ENCODE measurements around the gene CLSTN2.

CLSTN2 gene

DNA sequence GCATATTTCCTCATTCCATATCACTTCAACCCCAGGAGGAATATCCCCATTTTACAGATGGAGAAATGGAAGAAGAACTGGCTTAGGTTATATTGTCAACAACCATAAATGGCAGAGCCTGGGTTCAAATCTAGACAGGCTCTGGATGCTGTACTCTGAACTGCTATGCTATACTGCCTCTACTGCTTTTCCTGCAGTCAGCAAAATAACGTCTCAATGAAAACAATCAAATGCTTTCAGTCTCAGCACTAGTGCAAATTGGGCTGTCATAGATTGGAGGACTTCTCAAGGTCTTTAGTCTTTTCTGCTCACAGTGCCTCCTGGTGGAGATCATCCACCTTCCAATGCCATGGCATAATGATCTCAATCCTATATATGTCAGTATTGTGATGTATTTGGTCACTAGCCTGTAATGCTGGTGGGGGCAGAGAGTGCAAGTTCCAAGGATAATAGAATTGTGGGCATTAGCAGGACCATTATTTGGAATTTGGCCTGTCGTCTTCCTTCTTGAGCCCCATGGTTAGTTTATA is 285.0 kb downstream of the CLSTN2 start:
- no peaks in the 10 kb centered on the region for H3K36me3 ChIP-seq (ENCODE audit: control insufficient read depth, low read length)
- no peak for TF ChIP-seq EZH2phosphoT487 (IDR thresholded peaks at IDR 0.05; ENCODE audit: borderline replicate concordance, low read length)
- TF ChIP-seq, protein P1, sequence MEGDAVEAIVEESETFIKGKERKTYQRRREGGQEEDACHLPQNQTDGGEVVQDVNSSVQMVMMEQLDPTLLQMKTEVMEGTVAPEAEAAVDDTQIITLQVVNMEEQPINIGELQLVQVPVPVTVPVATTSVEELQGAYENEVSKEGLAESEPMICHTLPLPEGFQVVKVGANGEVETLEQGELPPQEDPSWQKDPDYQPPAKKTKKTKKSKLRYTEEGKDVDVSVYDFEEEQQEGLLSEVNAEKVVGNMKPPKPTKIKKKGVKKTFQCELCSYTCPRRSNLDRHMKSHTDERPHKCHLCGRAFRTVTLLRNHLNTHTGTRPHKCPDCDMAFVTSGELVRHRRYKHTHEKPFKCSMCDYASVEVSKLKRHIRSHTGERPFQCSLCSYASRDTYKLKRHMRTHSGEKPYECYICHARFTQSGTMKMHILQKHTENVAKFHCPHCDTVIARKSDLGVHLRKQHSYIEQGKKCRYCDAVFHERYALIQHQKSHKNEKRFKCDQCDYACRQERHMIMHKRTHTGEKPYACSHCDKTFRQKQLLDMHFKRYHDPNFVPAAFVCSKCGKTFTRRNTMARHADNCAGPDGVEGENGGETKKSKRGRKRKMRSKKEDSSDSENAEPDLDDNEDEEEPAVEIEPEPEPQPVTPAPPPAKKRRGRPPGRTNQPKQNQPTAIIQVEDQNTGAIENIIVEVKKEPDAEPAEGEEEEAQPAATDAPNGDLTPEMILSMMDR (IDR thresholded peaks at IDR 0.05; ENCODE audit: low read depth, low read length, poor library complexity, severe bottlenecking), result no peak
- H3F3A ChIP-seq (ENCODE audit: control insufficient read depth, insufficient read depth), result no peaks in the 10 kb centered on the region
- no peak overlapping the region for H3K27ac ChIP-seq (ENCODE audit: low read depth, low read length)
- H3K27me3 ChIP-seq (ENCODE audit: control insufficient read depth, low read length), result no peaks in the 10 kb centered on the region
- H3K9me3 ChIP-seq (ENCODE audit: control insufficient read depth, insufficient read depth, low read length), result no peaks in the 10 kb centered on the region
- no peaks in the 10 kb centered on the region for H3K4me1 ChIP-seq (ENCODE audit: control insufficient read depth, low read length)
- no peaks in the 10 kb centered on the region for H4K20me1 ChIP-seq (ENCODE audit: control insufficient read depth, insufficient read depth, low read depth, low read length)
- no peaks in the 10 kb centered on the region for H3K9me2 ChIP-seq (replicated peaks; ENCODE audit: control insufficient read depth, low read length)
- no peak overlapping the region for H3K4me2 ChIP-seq (ENCODE audit: low read length)
- H3K79me2 ChIP-seq (ENCODE audit: control insufficient read depth, low read length), result no peaks in the 10 kb centered on the region
- no peak overlapping the region for H3K4me3 ChIP-seq (ENCODE audit: low read length)

DNA sequence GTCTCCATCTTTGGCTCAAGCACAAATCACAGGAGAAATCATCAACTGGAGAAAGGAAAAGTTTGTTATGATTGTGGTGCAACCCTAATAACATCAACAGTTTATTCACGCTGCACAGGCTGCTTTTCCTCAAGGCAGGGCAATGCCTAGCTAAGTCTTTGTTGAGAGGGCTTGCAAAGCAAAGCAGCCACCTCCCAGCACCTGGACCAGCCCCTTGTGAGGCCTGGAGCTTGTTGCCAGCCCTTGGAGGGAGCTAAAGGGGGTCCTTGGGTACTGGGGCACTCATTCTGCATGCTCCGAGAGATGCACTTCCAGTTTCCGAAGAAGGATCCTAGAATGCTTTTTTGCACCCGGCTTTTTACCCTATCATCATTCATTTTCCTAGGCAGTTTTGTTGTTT is 288.2 kb downstream of the CLSTN2 start:
- H3K4me2 ChIP-seq (ENCODE audit: low read length), result no peak overlapping the region
- no peaks in the 10 kb centered on the region for H3K9me3 ChIP-seq (ENCODE audit: control insufficient read depth, insufficient read depth, low read length)
- no peak overlapping the region for H3K4me3 ChIP-seq (ENCODE audit: low read length)
- no peaks in the 10 kb centered on the region for H3F3A ChIP-seq (ENCODE audit: control insufficient read depth, insufficient read depth)
- no peaks in the 10 kb centered on the region for H3K4me1 ChIP-seq (ENCODE audit: control insufficient read depth, low read length)
- H3K27ac ChIP-seq (ENCODE audit: low read depth, low read length), result no peak overlapping the region
- H3K79me2 ChIP-seq (ENCODE audit: control insufficient read depth, low read length), result no peaks in the 10 kb centered on the region
- H4K20me1 ChIP-seq (ENCODE audit: control insufficient read depth, insufficient read depth, low read depth, low read length), result no peaks in the 10 kb centered on the region
- H3K27me3 ChIP-seq (ENCODE audit: control insufficient read depth, low read length), result no peaks in the 10 kb centered on the region
- TF ChIP-seq, protein P1 (IDR thresholded peaks at IDR 0.05; ENCODE audit: low read depth, low read length, poor library complexity, severe bottlenecking), result no peak
- no peak for TF ChIP-seq EZH2phosphoT487 (IDR thresholded peaks at IDR 0.05; ENCODE audit: borderline replicate concordance, low read length)
- no peaks in the 10 kb centered on the region for H3K36me3 ChIP-seq (ENCODE audit: control insufficient read depth, low read length)
- no peaks in the 10 kb centered on the region for H3K9me2 ChIP-seq (replicated peaks; ENCODE audit: control insufficient read depth, low read length)

DNA sequence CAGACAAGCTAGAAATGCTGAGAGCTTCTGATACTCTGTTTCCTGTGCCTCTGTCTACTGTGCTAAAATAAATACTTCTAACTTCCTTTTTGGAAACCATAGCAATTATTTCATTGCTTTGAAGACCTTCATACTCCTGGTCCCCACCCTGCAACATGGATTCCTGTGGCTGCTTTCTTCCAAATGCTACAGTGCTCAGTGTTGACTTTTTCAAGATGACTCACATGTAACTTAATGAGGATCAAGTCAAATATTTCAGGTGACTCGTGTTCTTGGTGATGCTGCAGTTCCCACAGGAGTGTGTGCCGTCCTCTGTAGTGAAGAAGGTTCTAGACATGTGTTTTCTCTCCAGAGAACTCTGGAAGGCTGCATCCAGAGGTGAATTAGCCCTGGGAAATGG is 288.6 kb downstream of the CLSTN2 start:
- no peaks in the 10 kb centered on the region for H3K36me3 ChIP-seq (ENCODE audit: control insufficient read depth, low read length)
- TF ChIP-seq, protein P1 (IDR thresholded peaks at IDR 0.05; ENCODE audit: low read depth, low read length, poor library complexity, severe bottlenecking), result no peak
- no peak for TF ChIP-seq EZH2phosphoT487 (IDR thresholded peaks at IDR 0.05; ENCODE audit: borderline replicate concordance, low read length)
- no peak overlapping the region for H3K4me2 ChIP-seq (ENCODE audit: low read length)
- H3K4me3 ChIP-seq (ENCODE audit: low read length), result no peak overlapping the region
- H3K9me2 ChIP-seq (replicated peaks; ENCODE audit: control insufficient read depth, low read length), result no peaks in the 10 kb centered on the region
- H3K27me3 ChIP-seq (ENCODE audit: control insufficient read depth, low read length), result no peaks in the 10 kb centered on the region
- no peaks in the 10 kb centered on the region for H3F3A ChIP-seq (ENCODE audit: control insufficient read depth, insufficient read depth)
- no peaks in the 10 kb centered on the region for H3K4me1 ChIP-seq (ENCODE audit: control insufficient read depth, low read length)
- no peaks in the 10 kb centered on the region for H3K9me3 ChIP-seq (ENCODE audit: control insufficient read depth, insufficient read depth, low read length)
- H3K79me2 ChIP-seq (ENCODE audit: control insufficient read depth, low read length), result no peaks in the 10 kb centered on the region
- H3K27ac ChIP-seq (ENCODE audit: low read depth, low read length), result no peak overlapping the region
- no peaks in the 10 kb centered on the region for H4K20me1 ChIP-seq (ENCODE audit: control insufficient read depth, insufficient read depth, low read depth, low read length)

Measured in DOHH2 (cell line).